Measurements from ENCODE around the gene USF2.

Gene USF2

DNA sequence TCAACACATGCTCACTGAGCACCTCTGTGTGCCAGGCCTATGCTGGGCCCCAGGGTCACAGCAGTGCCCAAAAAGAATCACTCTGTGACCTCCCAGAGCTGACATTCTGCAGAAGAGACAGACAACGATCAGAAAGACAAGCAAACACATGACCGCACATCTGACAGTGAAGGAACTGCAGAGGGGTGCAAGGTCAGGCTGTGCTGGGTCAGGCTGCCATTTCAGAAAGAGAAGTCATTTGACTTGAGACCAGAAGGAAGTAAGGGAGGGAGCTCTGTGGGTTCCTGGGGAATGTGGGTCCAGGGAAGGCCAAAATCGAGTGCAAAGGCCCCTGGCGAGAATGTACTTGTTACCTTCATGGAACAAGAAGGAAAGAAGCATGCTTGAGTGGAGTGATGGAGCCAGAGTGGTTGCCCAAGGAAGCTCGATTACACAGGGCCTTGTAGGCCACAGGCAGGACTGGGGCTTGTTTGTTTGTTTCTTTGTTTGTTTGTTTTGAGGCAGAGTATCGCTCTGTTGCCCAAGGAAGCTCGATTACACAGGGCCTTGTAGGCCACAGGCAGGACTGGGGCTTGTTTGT lies 48.8 kb downstream of the USF2 start:
- DNase-seq (ENCODE audit: low read depth in 2 of 2): no peak

GRCh38 chr19:35318679-35319448 lies 50.1 kb downstream of the USF2 start:
- DNase-seq (ENCODE audit: low read depth in 2 of 2): no peak

DNA sequence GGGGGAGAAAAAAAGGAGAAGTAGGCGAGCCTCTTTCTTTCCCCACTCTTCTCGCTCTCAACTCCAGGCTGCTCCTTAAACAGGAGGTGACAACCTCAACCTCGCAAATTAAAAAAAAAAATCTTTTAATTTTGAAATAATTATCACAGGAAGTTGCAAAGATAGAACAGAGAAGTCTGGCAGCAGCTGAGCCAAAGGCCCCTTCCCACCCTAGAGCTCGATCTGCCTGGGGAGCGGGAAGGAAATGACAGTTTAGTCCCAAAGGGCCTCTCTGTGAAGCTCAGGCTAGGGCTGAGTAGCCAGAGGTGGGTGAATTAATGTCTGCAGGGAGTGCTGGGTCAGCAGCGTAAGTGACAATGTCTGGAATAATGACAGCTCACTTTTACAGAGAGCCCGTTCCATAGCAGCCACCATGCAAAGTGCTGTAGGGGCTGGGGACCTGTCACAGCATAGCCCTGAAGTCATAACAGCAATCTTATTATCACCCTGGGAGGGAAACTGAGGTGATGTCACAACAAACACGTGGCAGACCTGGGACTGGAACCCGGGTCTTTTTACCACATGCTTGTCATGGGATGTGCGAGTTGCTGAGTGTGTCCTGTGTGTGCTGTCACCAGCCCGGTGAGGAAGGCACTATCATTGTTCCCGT lies 51.4 kb downstream of the USF2 start:
- no peak for DNase-seq (ENCODE audit: low read depth in 2 of 2)

GRCh38 chr19:35321291-35321690 lies 52.5 kb downstream of the USF2 start:
- no peak for DNase-seq (ENCODE audit: low read depth in 2 of 2)

GRCh38 chr19:35322014-35322413 lies 53.3 kb downstream of the USF2 start:
- DNase-seq (ENCODE audit: low read depth in 2 of 2): no peak

DNA sequence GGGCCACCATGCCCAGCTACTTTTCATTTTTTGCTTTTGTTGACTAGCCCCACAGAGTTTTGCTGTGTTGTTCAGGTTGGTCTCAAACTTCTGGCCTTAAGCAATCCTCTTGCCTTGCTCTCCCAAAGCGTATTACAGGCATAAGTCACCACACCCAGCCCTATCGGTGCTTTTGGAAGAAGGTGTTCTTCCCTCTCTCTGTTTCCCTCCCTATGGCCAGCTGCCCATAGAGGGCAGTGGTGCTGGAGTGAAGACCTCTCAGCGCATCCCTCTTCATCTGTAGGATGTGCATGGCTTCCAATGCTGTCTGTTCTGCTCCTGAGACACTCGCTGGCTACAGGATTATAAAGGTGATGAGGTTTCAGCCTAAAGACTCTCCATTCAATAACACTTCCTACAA lies 58.9 kb downstream of the USF2 start:
- no peak for DNase-seq (ENCODE audit: low read depth in 2 of 2)

GRCh38 chr19:35328851-35329285 lies 60.1 kb downstream of the USF2 start, which contains the start of gene CD22:
CD22 (plus strand) TSS chr19:35329187; CDS start chr19:35332041, 2,854 bp downstream.
- DNase-seq (ENCODE audit: low read depth in 2 of 2): no peak

- DNase-seq (ENCODE audit: low read depth in 2 of 2): no peak
These were observed 60.6 kb downstream of the USF2 start for GRCh38 chr19:35329323-35329722.
